G401.6 (cell line): ENCODE results near the gene ZEB2.

ENCODE experiments used
- FAIRE-seq: peaks from 2 replicates; lab custom pipeline; 2012; peaks lifted over from hg19 to GRCh38; lab: Jason Lieb, UNC

Gene ZEB2

GRCh38 chr2:144528108-144528507 lies 8.2 kb upstream of the ZEB2 start:
- no peak for FAIRE-seq

- no peak for FAIRE-seq
Observed at GRCh38 chr2:144526831-144527230, 6.9 kb upstream of the ZEB2 start.

- FAIRE-seq: no peak
Observed at GRCh38 chr2:144524118-144525009, 4.4 kb upstream of the ZEB2 start.

- FAIRE-seq: no peak
Observed at GRCh38 chr2:144523596-144524117, 3.7 kb upstream of the ZEB2 start.

GRCh38 chr2:144522897-144523595 lies 3.1 kb upstream of the ZEB2 start:
- no peak for FAIRE-seq

- no peak for FAIRE-seq
Observed at GRCh38 chr2:144522176-144522896, 2.4 kb upstream of the ZEB2 start.

GRCh38 chr2:144521686-144522085 lies 1.8 kb upstream of the ZEB2 start:
- FAIRE-seq: no peak

GRCh38 chr2:144520756-144521487 lies 1.0 kb upstream of the ZEB2 start:
- FAIRE-seq: no peak

- no peak for FAIRE-seq
Observed at GRCh38 chr2:144519597-144519933, 354 bp downstream of the ZEB2 start.

GRCh38 chr2:144518748-144519596 lies 947 bp downstream of the ZEB2 start:
- no peak for FAIRE-seq

- FAIRE-seq: no peak
Observed at GRCh38 chr2:144517866-144518747, 1.8 kb downstream of the ZEB2 start.

- FAIRE-seq: no peak
Observed at GRCh38 chr2:144516981-144517865, 2.7 kb downstream of the ZEB2 start.

- FAIRE-seq: no peak
Observed at GRCh38 chr2:144516411-144516980, 3.4 kb downstream of the ZEB2 start.

- FAIRE-seq: no peak
Observed at GRCh38 chr2:144515696-144516410, 4.1 kb downstream of the ZEB2 start.

GRCh38 chr2:144515099-144515695 lies 4.7 kb downstream of the ZEB2 start:
- no peak for FAIRE-seq

GRCh38 chr2:144514616-144515091 lies 5.3 kb downstream of the ZEB2 start:
- no peak for FAIRE-seq

GRCh38 chr2:144513388-144514101 lies 6.4 kb downstream of the ZEB2 start:
- no peak for FAIRE-seq
